Hematopoietic multipotent progenitor cell treated with erythropoietin and hydrocortisone succinate and interleukin-3 and kit ligand, for 17 days (in vitro differentiated cells): ENCODE data around the gene DPAGT1.

Experiments
- DNase-seq: peaks from one replicate; pipeline ENCODE4 v3.0.0-alpha.2; 2015; ENCODE audit warnings: low spot score

The DPAGT1 gene

GRCh38 chr11:119057000-119057769, 44.5 kb downstream of the DPAGT1 start, which contains the start of gene HYOU1:
Gene HYOU1 (minus strand): TSS chr11:119057205. CDS start chr11:119056160, 1,045 bp downstream.
- DNase-seq = peak; percentile 96

GRCh38 chr11:119056421-119056999, 45.1 kb downstream of the DPAGT1 start:
- DNase-seq = peak; percentile 56

- peak; percentile 49 for DNase-seq
Observed at GRCh38 chr11:119055901-119056300, 45.8 kb downstream of the DPAGT1 start.

- DNase-seq = no peak
Observed at GRCh38 chr11:119054418-119054817, 47.2 kb downstream of the DPAGT1 start.

GRCh38 chr11:119052163-119052814, 49.4 kb downstream of the DPAGT1 start:
- DNase-seq = no peak

- DNase-seq = no peak
Observed at GRCh38 chr11:119051440-119052162, 50.1 kb downstream of the DPAGT1 start.

- no peak for DNase-seq
Observed at GRCh38 chr11:119049081-119049480, 52.6 kb downstream of the DPAGT1 start.

- DNase-seq = no peak
Observed at GRCh38 chr11:119048644-119049043, 53.0 kb downstream of the DPAGT1 start.

- DNase-seq = no peak
Observed at GRCh38 chr11:119047205-119047604, 54.4 kb downstream of the DPAGT1 start.
